ENCODE results near the gene MATN4.

The MATN4 gene

GRCh38 chr20:45340236-45340847, 32.2 kb upstream of the MATN4 start:
- H3K4me3 ChIP-seq (replicated peaks; ENCODE audit: low read depth, low read length): no peak overlapping the region
- no peak for TF ChIP-seq CTCF (IDR thresholded peaks at IDR 0.05; ENCODE audit: low read depth, low read length, missing control alignments)
- DNase-seq (ENCODE audit: extremely low read depth, low read depth): no peak

GRCh38 chr20:45339799-45340198, 31.7 kb upstream of the MATN4 start:
- no peak for DNase-seq (ENCODE audit: extremely low read depth, low read depth)
- no peak for TF ChIP-seq CTCF (IDR thresholded peaks at IDR 0.05; ENCODE audit: low read depth, low read length, missing control alignments)
- no peak overlapping the region for H3K4me3 ChIP-seq (replicated peaks; ENCODE audit: low read depth, low read length)

GRCh38 chr20:45339084-45339483, 31.0 kb upstream of the MATN4 start:
- no peak for TF ChIP-seq CTCF (IDR thresholded peaks at IDR 0.05; ENCODE audit: low read depth, low read length, missing control alignments)
- DNase-seq (ENCODE audit: extremely low read depth, low read depth): no peak
- H3K4me3 ChIP-seq (replicated peaks; ENCODE audit: low read depth, low read length): no peak overlapping the region

- no peak for TF ChIP-seq CTCF (IDR thresholded peaks at IDR 0.05; ENCODE audit: low read depth, low read length, missing control alignments)
- no peak overlapping the region for H3K4me3 ChIP-seq (replicated peaks; ENCODE audit: low read depth, low read length)
- no peak for DNase-seq (ENCODE audit: extremely low read depth, low read depth)
Observed at GRCh38 chr20:45338121-45339030, 30.3 kb upstream of the MATN4 start.

GRCh38 chr20:45337367-45338120, 29.4 kb upstream of the MATN4 start:
- DNase-seq (ENCODE audit: extremely low read depth, low read depth): peak; percentile 66
- no peak for TF ChIP-seq CTCF (IDR thresholded peaks at IDR 0.05; ENCODE audit: low read depth, low read length, missing control alignments)

GRCh38 chr20:45336530-45337366, 28.6 kb upstream of the MATN4 start:
- no peak for TF ChIP-seq CTCF (IDR thresholded peaks at IDR 0.05; ENCODE audit: low read depth, low read length, missing control alignments)

More at GRCh38 chr20:45337367-45338120, 29.4 kb upstream of the MATN4 start:
- H3K4me3 ChIP-seq (replicated peaks; ENCODE audit: low read depth, low read length): no peak overlapping the region

More at GRCh38 chr20:45336530-45337366, 28.6 kb upstream of the MATN4 start:
- peak; percentile 54 for DNase-seq (ENCODE audit: extremely low read depth, low read depth)
- no peak overlapping the region for H3K4me3 ChIP-seq (replicated peaks; ENCODE audit: low read depth, low read length)
